Measurements from ENCODE around the gene FCGR1A. TPM values are rescaled to one million over a fixed set of nuclear protein-coding genes. Genes with fewer than 3 reads are reported as not detected.
"Not testable (repeated sequence)": the region's sequence is repeated elsewhere in the genome, so short reads cannot be mapped to it uniquely, and the experiment has no call there.

The FCGR1A gene
- total RNA-seq, 1 experiment from 2014 or later = not detected

DNA sequence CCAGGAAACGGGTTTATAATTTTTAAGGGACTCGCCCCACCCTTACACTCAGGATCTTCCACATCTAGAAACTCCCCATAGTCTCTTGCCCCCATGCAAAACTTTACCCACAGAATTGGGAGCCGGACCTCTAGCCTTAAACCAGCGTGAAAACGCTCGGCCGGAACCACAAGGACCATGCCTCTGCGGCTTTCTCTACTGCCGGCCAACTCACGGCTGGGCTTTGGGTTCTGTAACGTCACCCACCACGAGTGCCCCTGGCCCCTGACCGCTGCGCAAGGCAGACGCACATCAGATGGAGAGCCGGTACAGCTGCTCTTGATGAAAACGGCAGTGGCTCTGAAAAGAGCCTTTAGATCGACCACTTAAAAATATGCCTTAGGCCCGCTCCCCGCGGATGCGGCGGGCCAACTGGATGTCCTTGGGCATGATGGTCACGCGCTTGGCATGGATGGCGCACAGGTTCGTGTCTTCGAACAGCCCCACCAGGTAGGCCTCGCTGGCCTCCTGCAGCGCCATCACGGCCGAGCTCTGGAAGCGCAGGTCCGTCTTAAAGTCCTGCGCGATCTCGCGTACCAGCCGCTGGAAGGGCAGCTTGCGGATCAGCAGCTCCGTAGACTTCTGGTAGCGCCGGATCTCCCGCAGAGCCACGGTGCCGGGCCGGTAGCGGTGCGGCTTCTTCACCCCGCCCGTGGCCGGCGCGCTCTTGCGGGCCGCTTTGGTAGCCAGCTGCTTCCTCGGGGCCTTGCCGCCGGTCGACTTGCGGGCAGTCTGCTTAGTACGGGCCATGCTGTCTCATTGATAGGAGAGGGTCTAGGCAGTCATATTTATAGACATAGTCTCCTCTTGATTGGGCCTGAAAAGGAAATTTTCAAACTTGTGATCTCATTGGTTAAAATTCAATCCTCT, 30.7 kb downstream of the FCGR1A start:
- in situ Hi-C loops (cut with HindIII; ENCODE audit: low sequenced_read_pairs) = not testable (repeated sequence)
- DNase-seq (ENCODE audit: low spot score) = peak; percentile 85

- in situ Hi-C loops (cut with HindIII; ENCODE audit: low sequenced_read_pairs); DNase-seq (ENCODE audit: low spot score): not testable (repeated sequence)
Measured at GRCh38 chr1:149820387-149820786, 37.9 kb downstream of the FCGR1A start.

DNA sequence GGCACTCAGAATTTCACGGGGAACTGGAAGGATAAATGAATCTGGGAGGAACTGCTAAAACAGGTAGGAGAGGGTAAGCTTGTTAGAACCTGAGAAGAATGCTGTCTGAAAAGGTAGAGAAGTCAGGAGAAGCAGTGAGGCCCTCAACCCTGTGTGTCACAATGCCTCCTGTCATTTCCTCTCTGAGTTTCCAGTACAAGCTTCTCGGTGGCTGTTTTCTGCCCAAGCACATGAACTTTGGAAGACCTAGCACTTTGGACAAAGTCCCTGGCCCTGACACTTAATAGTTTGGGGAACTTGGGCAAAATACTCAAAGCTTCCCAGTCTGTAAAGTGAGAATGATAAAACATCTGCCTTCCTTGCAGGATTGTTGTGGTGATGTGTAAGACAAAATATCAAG, 44.1 kb downstream of the FCGR1A start:
- DNase-seq (ENCODE audit: low spot score); in situ Hi-C loops (cut with HindIII; ENCODE audit: low sequenced_read_pairs): not testable (repeated sequence)

DNA sequence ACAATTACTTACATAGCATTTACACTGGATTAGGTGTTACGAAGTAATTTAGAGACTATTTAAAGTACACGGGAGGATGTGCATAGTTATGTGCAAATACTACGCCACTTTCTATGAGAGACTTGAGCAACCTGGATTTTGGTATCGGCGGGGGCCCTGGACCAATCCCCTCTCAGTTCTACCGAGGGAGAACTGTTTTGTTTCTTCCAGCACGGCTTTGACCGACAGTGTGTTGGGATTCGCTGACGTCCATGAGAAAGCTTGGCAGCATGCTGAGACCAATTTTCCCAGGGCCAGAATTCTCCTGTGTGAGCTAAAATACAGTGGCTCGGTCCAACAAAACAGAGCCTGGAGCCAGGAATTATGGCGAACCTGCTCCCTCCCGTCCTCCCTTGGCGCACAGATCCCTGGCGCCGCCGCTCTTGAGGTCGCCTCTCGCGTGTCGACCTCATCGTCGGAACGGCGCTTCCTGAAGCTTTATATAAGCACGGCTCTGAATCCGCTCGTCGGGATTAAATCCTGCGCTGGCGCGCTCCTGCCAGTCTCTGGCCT, 49.3 kb downstream of the FCGR1A start:
- in situ Hi-C loops (cut with HindIII; ENCODE audit: low sequenced_read_pairs); DNase-seq (ENCODE audit: low spot score): not testable (repeated sequence)

DNA sequence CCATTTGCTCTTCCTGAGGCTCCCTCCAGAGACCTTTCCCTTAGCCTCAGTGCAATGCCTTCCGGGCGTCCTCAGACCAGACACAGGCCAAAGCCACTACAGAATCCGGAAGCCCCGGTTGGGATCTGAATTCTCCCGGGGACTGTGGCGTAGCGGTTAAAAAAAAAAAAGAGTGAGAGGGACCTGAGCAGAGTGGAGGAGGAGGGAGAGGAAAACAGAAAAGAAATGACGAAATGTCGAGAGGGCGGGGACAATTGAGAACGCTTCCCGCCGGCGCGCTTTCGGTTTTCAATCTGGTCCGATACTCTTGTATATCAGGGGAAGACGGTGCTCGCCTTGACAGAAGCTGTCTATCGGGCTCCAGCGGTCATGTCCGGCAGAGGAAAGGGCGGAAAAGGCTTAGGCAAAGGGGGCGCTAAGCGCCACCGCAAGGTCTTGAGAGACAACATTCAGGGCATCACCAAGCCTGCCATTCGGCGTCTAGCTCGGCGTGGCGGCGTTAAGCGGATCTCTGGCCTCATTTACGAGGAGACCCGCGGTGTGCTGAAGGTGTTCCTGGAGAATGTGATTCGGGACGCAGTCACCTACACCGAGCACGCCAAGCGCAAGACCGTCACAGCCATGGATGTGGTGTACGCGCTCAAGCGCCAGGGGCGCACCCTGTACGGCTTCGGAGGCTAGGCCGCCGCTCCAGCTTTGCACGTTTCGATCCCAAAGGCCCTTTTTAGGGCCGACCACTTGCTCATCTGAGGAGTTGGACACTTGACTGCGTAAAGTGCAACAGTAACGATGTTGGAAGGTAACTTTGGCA, 50.0 kb downstream of the FCGR1A start:
- in situ Hi-C loops (cut with HindIII; ENCODE audit: low sequenced_read_pairs) = not testable (repeated sequence)

GRCh38 chr1:149833144-149833543, 50.6 kb downstream of the FCGR1A start:
- DNase-seq (ENCODE audit: low spot score); in situ Hi-C loops (cut with HindIII; ENCODE audit: low sequenced_read_pairs): not testable (repeated sequence)

More for the DNA sequence above, 50.0 kb downstream of the FCGR1A start:
- DNase-seq (ENCODE audit: low spot score) = not testable (repeated sequence)

DNA sequence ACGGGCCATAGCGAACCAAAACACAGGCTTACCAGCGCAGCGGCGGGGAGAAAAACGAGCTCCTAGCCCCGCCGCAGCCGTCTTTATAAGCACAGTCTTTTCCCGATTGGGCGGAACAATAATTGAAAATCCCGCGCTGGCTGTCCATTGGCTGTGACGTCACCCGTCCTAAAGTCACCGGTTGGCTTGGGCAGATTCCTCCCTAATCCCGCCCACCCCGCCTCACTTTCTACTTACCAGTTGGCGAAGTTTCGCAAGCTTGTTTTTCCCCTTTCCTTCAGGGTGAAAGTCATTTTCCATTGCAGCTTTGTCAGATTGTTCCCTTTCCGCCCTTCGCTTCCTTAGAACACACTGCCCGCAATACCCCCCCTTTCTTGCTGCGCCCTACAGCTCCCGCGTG, 58.7 kb downstream of the FCGR1A start:
- DNase-seq (ENCODE audit: low spot score); in situ Hi-C loops (cut with HindIII; ENCODE audit: low sequenced_read_pairs): not testable (repeated sequence)

Other genes starting within 250 kb of the FCGR1A start
- not detected in 2 replicates for gene PPIAL4C, start 198.8 kb upstream of the FCGR1A start, total RNA-seq (2014; rRNA removed; shearing (Covaris generic))
- 2.0 TPM in 1 of 2 replicates, not detected in the other for gene BOLA1, start 116.9 kb downstream of the FCGR1A start, total RNA-seq (2014; rRNA removed; shearing (Covaris generic))
- gene SV2A, start 135.2 kb downstream of the FCGR1A start, total RNA-seq (2014; rRNA removed; shearing (Covaris generic)) = 26.9 and 36.8 TPM in 2 replicates
- gene SF3B4, start 145.1 kb downstream of the FCGR1A start, total RNA-seq (2014; rRNA removed; shearing (Covaris generic)) = 20.3 and 23.3 TPM in 2 replicates
- gene MTMR11, start 154.2 kb downstream of the FCGR1A start, total RNA-seq (2014; rRNA removed; shearing (Covaris generic)) = 7.8 and 8.4 TPM in 2 replicates
- gene OTUD7B, start 228.0 kb downstream of the FCGR1A start, total RNA-seq (2014; rRNA removed; shearing (Covaris generic)) = 6.0 and 11.9 TPM in 2 replicates

Data from G401 (cell line).